ENCODE results near the gene CLTCL1. TPM values are rescaled to one million over a fixed set of nuclear protein-coding genes. Genes with fewer than 3 reads are reported as not detected.
"Not testable (repeated sequence)": the region's sequence is repeated elsewhere in the genome, so short reads cannot be mapped to it uniquely, and the experiment has no call there.

The CLTCL1 gene
- total and polyA plus RNA-seq, 5 donors: 16.6 to 26.7 (median 20.6) TPM

DNA sequence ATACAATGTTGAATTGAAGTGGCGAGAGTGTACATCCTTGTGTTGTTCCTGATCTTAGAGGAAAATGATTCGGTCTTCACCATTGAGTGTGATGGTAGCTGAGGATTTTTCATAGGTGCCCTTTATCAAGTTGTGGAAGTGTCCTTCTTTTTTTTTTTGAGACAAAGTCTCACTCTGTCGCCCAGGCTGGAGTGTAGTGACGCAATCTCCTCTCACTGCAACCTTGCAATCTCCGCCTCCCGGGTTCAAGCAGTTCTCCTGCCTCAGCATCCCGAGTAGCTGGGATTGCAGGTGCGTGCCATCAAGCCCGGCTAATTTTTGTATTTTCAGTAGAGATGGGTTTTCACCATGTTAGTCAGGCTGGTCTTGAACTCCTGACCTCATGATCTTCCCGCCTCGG, 132.9 kb downstream of the CLTCL1 start:
- DNase-seq; H3K27me3 ChIP-seq (ENCODE audit: control insufficient read depth, insufficient read depth); H3K9me3 ChIP-seq (ENCODE audit: control insufficient read depth, low read length); ATAC-seq; H3K4me1 ChIP-seq (ENCODE audit: control insufficient read depth, insufficient read depth, low read length); H3K4me3 ChIP-seq (ENCODE audit: low read length); H3K27ac ChIP-seq (ENCODE audit: low read length): not testable (repeated sequence)
- 80% methylated on average over 11 of the region's 11 CpGs for WGBS
- intact Hi-C loops (cut with DNase I): loop anchor here in 1 of 4 donors (10.0 kb wide), 1 partner anchor 466 kb away; no protein-coding TSS in a partner anchor

DNA sequence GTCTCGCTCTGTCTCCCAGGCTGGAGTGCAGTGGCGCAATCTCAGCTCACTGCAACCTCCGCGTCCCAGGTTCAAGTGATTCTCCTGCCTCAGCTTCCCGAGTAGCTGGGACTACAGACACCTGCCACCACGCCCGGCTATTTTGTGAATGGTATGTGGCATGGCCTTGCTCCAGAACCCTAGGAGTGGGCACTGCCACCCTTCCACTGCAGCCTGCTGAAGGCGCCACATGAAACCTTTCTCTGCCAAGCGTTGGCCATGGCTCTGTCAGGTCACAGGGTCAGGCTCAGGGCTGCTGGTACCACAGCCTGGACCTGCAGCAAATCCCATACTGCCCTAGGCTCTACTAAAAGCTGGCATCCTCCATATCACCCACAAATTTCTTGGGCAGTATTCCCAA, 135.4 kb downstream of the CLTCL1 start:
- H3K4me3 ChIP-seq (ENCODE audit: low read length); H3K27ac ChIP-seq (ENCODE audit: low read length); H3K4me1 ChIP-seq (ENCODE audit: control insufficient read depth, insufficient read depth, low read length); H3K9me3 ChIP-seq (ENCODE audit: control insufficient read depth, low read length); ATAC-seq; DNase-seq; H3K27me3 ChIP-seq (ENCODE audit: control insufficient read depth, insufficient read depth): not testable (repeated sequence)
- WGBS: 90% methylated on average over 9 of the region's 9 CpGs
- intact Hi-C loops (cut with DNase I): loop anchor here in 1 of 4 donors (10.0 kb wide), 1 partner anchor 469 kb away; no protein-coding TSS in a partner anchor

DNA sequence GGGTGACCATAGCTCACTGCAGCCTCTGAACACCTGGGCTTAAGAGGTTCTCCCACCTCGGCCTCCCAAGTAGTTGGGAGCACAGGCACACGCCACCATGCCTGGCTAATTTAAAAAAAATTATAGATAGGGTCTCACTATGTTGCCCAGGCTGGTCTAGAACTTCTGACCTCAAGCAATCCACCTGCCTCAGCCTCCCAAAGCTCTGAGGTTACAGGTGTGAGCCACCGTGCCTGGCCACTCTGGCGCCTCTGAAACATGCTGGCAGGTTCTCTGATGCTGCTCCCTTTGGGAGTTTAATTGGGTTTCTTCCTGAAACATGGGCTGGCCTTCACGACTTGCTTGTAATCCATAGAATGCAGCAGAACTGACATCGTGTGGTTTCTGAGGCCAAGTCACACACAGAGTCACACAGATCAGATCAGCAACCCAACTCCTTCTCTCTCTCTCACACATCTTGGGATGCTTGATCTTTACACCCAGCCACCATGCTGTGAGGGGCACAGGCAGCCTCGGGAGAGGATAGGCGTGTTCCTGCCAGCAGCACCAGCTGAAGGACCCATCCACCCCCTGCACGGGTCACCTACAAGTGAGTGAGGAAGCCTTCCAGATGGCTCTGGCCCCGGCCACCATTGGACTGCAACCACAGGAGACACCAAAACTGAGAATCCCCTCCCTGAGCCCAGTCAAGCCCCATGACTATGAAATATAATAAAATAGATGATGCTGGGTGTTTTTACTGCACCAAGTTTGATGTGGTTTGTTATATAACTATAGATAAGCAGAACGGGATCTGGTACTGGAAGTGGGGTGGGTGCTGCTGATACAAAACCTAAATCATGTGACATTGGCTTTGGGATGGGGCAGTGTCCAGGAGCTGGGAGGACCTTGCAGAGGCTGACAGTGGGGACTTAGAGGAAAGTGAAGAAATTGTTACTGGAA, 138.3 kb downstream of the CLTCL1 start:
- no peaks in the 10 kb centered on the region for H3K27me3 ChIP-seq (ENCODE audit: control insufficient read depth, insufficient read depth)
- no peak for ATAC-seq
- no peaks in the 10 kb centered on the region for H3K9me3 ChIP-seq (ENCODE audit: control insufficient read depth, low read length)
- no peak overlapping the region for H3K4me3 ChIP-seq (ENCODE audit: low read length)
- no peak for DNase-seq
- WGBS: 56% methylated on average over 11 of the region's 11 CpGs
- no peak overlapping the region for H3K27ac ChIP-seq (ENCODE audit: low read length)
- no peaks in the 10 kb centered on the region for H3K4me1 ChIP-seq (ENCODE audit: control insufficient read depth, insufficient read depth, low read length)
- intact Hi-C loops (cut with DNase I): loop anchor here in 1 of 4 donors (10.0 kb wide), 1 partner anchor 472 kb away; no protein-coding TSS in a partner anchor

GRCh38 chr22:19151329-19152191, 140.0 kb downstream of the CLTCL1 start:
- ATAC-seq: no peak
- no peak overlapping the region for H3K4me3 ChIP-seq (ENCODE audit: low read length)
- 44% methylated on average over 10 of the region's 10 CpGs for WGBS
- intact Hi-C loops (cut with DNase I): loop anchor here in 1 of 4 donors (10.0 kb wide), 1 partner anchor 473 kb away; no protein-coding TSS in a partner anchor
- no peaks in the 10 kb centered on the region for H3K4me1 ChIP-seq (ENCODE audit: control insufficient read depth, insufficient read depth, low read length)
- H3K27ac ChIP-seq (ENCODE audit: low read length): no peak overlapping the region
- H3K27me3 ChIP-seq (ENCODE audit: control insufficient read depth, insufficient read depth): no peaks in the 10 kb centered on the region
- no peak for DNase-seq
- H3K9me3 ChIP-seq (ENCODE audit: control insufficient read depth, low read length): no peaks in the 10 kb centered on the region

DNA sequence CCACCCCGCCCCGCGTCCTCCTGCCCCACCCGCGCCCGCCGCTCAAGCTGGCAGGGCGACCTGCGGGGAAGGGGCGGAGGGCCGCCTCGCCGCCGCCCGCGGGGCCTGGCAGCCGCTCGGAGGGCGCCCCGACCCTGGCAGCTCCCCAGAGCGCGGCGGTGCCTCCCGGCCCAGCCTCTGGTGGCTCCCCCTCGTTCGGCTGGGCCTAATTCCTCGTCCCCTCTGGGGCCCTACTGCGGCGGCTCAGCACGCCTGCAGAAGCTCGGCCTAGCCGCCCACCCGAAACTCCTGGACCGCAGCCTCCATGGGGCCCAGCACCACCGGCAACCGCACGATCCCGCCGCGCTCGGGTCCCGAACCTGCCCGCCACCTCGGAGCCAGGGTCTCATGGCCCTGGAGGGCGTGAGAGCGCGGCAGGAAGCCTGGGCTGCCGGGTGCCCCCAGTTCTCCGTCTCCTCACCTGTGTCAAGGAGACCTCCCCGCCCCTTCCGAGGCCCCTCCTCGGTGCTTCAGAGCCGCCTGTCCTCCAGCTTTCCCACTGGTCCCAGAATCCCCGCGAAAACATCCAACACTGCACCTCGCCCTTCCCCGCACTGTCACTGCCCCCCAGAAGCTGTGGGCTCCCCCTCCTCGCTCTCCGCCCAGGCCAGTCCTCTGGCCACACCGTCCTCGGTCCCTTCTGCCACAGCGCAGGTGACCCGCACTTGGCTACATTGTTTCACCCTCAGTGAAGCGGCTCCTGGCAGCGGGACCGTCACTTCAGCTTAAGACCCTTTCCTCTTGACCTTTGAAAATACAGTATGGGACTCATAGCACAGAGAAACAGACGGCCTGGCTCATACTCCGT, 140.8 kb downstream of the CLTCL1 start:
- H3K9me3 ChIP-seq (ENCODE audit: control insufficient read depth, low read length): no peaks in the 10 kb centered on the region
- H3K4me3 ChIP-seq (ENCODE audit: low read length): no peak overlapping the region
- no peaks in the 10 kb centered on the region for H3K4me1 ChIP-seq (ENCODE audit: control insufficient read depth, insufficient read depth, low read length)
- H3K27ac ChIP-seq (ENCODE audit: low read length): no peak overlapping the region
- 6% methylated on average over 68 of the region's 68 CpGs for WGBS
- no peak for ATAC-seq
- no peaks in the 10 kb centered on the region for H3K27me3 ChIP-seq (ENCODE audit: control insufficient read depth, insufficient read depth)
- DNase-seq: no peak
- intact Hi-C loops (cut with DNase I): loop anchor here in 1 of 4 donors (10.0 kb wide), 1 partner anchor 474 kb away; no protein-coding TSS in a partner anchor

GRCh38 chr22:19149991-19150390, 141.5 kb downstream of the CLTCL1 start, which contains the start of gene GSC2:
Gene GSC2 (minus strand): TSS chr22:19150292. CDS start chr22:19150283, 9 bp downstream.
- 2% methylated on average over 59 of the region's 59 CpGs for WGBS
- Histone ChIP-seq H3K9me3 (ENCODE audit: control insufficient read depth, low read length) (no peaks in the 10 kb centered on the region), H3K27ac (ENCODE audit: low read length) (no peak within 1 kb of the TSS), H3K4me1 (ENCODE audit: control insufficient read depth, insufficient read depth, low read length) (no peaks in the 10 kb centered on the region), H3K4me3 (ENCODE audit: low read length) (peak within 1 kb of the TSS; percentile 12), H3K27me3 (ENCODE audit: control insufficient read depth, insufficient read depth) (no peaks in the 10 kb centered on the region)
- ATAC-seq (no peak), DNase-seq (no peak)
- intact Hi-C loops (cut with DNase I): loop anchor here in 2 of 4 donors (10.0 kb wide), 2 partner anchors 475 to 485 kb away; no protein-coding TSS in a partner anchor

- H3K4me3 ChIP-seq (ENCODE audit: low read length): peak overlapping the region; percentile 12
- intact Hi-C loops (cut with DNase I): loop anchor here in 1 of 4 donors (10.0 kb wide), 1 partner anchor 486 kb away; no protein-coding TSS in a partner anchor
- WGBS: 2% methylated on average over 92 of the region's 92 CpGs
- no peak overlapping the region for H3K27ac ChIP-seq (ENCODE audit: low read length)
- no peaks in the 10 kb centered on the region for H3K27me3 ChIP-seq (ENCODE audit: control insufficient read depth, insufficient read depth)
- ATAC-seq (no peak), DNase-seq (no peak)
- no peaks in the 10 kb centered on the region for H3K9me3 ChIP-seq (ENCODE audit: control insufficient read depth, low read length)
- H3K4me1 ChIP-seq (ENCODE audit: control insufficient read depth, insufficient read depth, low read length): no peaks in the 10 kb centered on the region
Measured at GRCh38 chr22:19149047-19149883, 142.3 kb downstream of the CLTCL1 start.

DNA sequence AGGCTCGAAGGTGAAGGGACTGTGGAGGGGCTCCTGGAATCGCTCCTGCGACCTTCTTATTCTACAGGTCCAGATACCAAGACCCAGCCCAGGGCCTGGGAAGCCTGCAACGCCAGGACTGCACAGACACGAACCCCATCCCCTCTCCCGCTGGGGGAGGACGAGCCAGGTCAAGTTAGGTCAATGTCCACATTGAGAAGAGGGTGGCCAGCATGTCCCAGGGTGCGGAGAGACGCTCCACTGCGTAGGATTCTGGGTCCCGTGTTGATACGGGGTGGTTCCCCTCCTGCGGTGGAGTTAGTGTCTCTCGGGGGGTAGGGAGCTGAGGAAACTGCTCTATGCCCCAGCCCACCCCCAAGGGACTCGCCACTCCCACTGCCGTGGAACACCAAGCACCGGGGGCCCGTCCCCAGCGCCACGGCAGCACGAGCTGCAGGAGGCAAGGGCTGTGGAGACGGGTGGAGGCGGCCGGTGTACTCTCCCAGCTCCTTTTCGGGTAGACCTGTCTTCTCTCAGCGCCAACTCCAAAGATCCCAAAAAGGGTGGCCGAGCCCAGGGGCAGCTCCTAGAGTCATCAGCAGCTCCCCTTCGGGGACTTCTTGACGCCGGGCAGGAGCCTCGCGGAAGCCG, 143.0 kb downstream of the CLTCL1 start:
- WGBS: 31% methylated on average over 33 of the region's 33 CpGs
- ATAC-seq (no peak), DNase-seq (no peak)
- H3K4me1 ChIP-seq (ENCODE audit: control insufficient read depth, insufficient read depth, low read length): no peaks in the 10 kb centered on the region
- H3K27me3 ChIP-seq (ENCODE audit: control insufficient read depth, insufficient read depth): no peaks in the 10 kb centered on the region
- no peak overlapping the region for H3K27ac ChIP-seq (ENCODE audit: low read length)
- no peak overlapping the region for H3K4me3 ChIP-seq (ENCODE audit: low read length)
- no peaks in the 10 kb centered on the region for H3K9me3 ChIP-seq (ENCODE audit: control insufficient read depth, low read length)
- intact Hi-C loops (cut with DNase I): loop anchor here in 1 of 4 donors (10.0 kb wide), 1 partner anchor 486 kb away; no protein-coding TSS in a partner anchor

DNA sequence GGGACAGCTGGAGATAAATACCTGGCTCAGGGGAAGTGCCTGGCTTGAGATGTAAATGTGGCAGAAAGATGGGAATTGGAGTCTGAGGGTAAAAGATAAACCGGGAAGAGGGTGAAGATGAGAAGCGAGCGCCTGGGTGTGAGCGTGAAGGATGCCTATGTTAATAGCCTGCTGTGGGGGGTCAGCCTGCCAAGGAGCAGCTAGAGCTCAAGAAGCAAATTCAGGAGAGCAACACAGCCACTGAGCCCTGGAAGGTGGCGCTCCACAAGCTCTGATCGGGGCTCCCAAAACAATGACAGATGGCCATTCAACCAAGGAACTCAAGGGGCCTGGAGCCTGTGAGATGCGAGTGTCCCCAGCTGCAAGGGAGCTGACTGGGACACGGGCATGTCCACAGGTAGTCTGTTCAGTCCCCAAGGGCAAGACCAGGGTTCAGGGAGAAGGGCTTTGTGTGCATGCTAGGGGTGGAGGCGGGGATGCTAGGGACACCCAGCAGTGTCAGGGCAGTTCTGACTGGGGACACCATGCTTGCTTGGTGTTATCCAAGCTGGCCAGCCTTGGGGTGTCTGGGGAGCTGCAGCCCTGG, 144.2 kb downstream of the CLTCL1 start:
- no peaks in the 10 kb centered on the region for H3K4me1 ChIP-seq (ENCODE audit: control insufficient read depth, insufficient read depth, low read length)
- H3K9me3 ChIP-seq (ENCODE audit: control insufficient read depth, low read length): no peaks in the 10 kb centered on the region
- no peak overlapping the region for H3K27ac ChIP-seq (ENCODE audit: low read length)
- intact Hi-C loops (cut with DNase I): loop anchor here in 1 of 4 donors (10.0 kb wide), 1 partner anchor 488 kb away; no protein-coding TSS in a partner anchor
- H3K27me3 ChIP-seq (ENCODE audit: control insufficient read depth, insufficient read depth): no peaks in the 10 kb centered on the region
- no peak for ATAC-seq
- no peak for DNase-seq
- 27% methylated on average over 9 of the region's 9 CpGs for WGBS
- no peak overlapping the region for H3K4me3 ChIP-seq (ENCODE audit: low read length)

Data from right cardiac atrium (tissue), 5 donors.